T-helper 22 cell (primary cell): ENCODE data around the gene ING3.
A peak's percentile ranks its signal among the peaks of the same experiment; 100 is the strongest.
"Not testable (repeated sequence)": the region's sequence is repeated elsewhere in the genome, so short reads cannot be mapped to it uniquely, and the experiment has no call there.

Source experiments
- DNase-seq: peaks from one replicate; pipeline ENCODE4 v3.0.0-alpha.2; 2020; ENCODE audit warnings: low read depth

Gene ING3

GRCh38 chr7:120951309-120951699, 727 bp downstream of the ING3 start:
- no peak for DNase-seq

GRCh38 chr7:120951826-120952225, 1.2 kb downstream of the ING3 start:
- no peak for DNase-seq

DNA sequence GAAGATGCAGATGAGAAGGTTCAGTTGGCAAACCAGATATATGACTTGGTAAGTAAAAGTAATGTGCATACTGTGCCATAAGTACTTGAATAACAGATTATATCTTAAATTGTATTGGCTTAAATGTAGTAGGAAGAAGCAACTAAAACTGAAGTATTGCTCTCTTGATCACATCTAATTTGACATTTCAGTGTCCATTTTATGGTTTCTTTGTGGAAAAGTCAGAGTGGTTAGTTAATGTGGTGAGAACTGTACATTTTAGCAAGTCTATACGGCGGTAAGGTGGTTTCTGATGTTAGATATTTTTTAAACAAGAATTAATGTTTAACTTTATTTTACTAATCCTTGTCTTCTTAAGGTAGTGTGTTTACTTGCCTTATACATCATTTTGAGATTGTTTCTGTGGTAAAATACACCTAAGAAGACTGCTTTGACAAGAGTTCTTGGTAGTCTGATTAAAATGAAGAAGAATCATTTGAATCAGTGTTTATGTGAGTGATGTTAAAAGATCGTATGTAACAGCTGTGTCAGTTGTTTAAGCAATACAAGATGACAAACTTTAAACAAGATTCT, 5.1 kb downstream of the ING3 start:
- no peak for DNase-seq

- no peak for DNase-seq
Measured at GRCh38 chr7:120959929-120960484, 9.4 kb downstream of the ING3 start.

DNA sequence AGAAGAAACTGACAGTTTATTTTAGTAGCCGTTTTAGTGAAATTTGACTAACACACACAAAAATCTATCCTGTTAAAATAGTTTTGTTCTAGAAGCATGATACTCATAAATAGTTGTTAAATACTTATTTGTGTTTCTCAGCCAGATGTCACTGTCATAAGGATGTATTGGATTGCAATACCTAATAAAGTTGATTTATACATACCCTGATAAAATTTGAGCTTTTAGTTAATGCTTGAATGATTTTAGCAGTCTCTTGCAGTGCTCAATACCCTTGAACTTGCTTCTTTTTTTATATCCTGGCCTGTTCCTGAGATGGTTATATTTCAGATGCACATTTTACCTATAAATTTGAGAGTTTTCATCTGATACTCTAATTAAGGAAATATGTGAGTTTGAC, 10.1 kb downstream of the ING3 start:
- DNase-seq: no peak

GRCh38 chr7:120961638-120962173, 11.1 kb downstream of the ING3 start:
- no peak for DNase-seq

- no peak for DNase-seq
Measured at GRCh38 chr7:120964088-120964487, 13.5 kb downstream of the ING3 start.

DNA sequence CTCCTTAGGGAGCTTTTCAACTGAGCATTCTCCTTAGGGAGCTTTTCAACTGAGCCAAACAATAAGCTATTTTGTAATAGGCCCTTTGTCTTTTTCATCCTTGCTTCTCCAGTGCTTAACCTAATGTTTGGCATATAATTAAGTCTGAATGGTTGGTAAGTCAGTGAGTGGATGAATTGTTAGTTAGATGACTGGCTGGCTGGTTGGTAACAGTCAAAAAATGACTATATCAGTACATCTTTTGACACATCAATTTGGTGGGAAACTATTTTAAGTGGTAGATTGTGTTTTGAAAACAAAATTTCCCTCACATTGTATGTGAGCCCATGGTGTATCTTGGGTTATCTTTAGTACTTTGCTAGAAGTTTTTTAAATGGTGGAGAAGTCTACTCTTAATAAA, 16.4 kb downstream of the ING3 start:
- DNase-seq: no peak

DNA sequence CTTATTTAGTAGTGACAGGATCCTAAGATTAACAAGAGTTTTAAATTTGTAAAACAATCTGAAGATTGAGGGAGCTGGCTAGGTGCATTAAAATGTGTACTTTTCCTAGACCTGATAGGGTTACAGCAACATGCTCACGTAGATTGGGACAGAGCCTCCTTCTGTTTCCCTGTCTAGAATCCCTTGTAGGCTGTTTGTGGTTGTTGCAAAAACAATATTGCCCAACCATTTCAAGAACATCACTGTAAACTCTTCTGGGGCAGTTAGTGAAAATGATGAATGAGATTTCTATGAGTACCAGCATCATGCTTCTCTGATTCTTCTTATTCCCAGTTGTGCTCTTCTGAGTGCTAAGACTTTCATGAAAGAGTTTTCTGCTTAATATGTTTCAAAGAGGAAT, 23.3 kb downstream of the ING3 start:
- no peak for DNase-seq

- DNase-seq: no peak
Measured at GRCh38 chr7:120979765-120980499, 29.4 kb downstream of the ING3 start.

DNA sequence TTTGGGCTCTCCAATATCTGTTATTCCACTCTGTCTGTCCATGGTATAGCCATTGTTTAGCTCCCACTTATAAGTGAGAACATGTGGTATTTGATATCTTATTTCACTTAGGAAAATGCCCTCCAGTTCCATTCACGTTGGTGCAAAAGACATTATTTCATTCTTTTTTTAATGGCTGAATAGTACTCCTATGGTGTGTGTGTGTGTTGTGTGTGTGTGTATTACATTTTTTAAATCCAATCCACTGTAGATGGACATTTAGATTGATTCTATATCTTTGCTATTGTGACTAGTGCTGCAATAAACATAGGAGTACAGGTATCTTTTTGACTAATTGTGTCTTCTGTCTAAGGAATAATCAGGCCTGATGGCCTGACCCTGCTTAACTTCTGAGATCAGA, 30.5 kb downstream of the ING3 start:
- no peak for DNase-seq

DNA sequence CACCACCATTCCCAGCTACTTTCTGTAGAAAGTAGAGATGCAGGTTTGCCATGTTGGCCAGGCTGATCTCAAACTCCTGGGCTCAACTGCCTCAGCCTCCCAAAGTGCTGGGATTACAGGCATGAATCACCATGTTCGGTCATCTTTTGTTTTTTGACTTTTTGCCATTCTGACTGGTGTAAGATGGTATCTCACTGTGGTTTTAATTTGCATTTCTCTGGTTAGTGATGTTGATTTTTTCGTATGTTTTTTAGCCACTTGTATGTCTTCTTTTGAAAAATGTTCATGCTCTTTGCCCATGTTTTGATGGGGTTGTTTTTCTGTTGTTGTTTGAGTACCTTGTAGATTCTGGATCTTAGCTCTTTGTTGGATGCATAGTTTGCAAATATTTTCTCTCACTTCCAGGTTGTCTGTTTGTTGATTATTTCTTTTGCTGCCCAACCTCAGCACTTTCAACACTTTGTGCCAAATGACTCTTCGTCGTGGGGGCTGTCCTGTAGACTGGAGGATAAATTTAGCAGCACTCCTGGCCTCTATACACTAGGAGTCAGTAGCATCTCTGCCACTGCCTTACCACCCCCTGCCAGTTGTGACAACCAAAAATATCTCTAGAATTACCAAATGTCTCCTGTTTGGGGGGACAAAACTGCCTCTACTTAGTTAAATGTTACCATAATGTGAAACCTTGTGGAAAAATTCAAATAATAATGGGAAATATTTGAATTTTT, 31.5 kb downstream of the ING3 start:
- DNase-seq: no peak

DNA sequence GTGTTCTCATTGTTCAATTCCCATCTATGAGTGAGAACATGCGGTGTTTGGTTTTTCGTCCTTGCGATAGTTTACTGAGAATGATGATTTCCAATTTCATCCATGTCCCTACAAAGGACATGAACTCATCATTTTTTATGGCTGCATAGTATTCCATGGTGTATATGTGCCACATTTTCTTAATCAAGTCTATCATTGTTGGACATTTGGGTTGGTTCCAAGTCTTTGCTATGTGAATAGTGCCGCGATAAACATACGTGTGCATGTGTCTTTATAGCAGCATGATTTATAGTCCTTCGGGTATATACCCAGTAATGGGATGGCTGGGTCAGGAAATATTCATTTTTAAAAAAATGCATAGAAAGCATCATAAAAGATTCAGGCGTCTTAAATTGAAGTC, 33.0 kb downstream of the ING3 start:
- not testable (repeated sequence) for DNase-seq

DNA sequence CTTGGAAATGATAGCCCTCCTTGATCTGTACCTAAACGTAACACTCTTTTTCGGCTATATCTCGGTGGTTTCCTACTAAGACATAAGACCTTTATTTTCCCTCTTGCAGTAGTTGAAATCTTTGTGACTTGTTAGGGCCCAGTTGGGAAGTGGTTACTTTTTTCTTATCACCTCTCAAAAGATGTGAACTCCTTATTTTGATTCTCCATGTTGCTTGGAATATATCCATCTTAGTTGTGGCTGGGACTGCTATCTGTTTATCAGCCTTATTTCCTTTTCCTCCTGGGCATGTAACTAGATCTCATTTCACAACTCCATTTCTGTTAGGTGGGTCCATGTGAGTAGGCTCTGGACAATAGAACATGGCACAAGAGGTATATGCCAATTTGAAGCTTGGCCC, 33.8 kb downstream of the ING3 start:
- no peak for DNase-seq

DNA sequence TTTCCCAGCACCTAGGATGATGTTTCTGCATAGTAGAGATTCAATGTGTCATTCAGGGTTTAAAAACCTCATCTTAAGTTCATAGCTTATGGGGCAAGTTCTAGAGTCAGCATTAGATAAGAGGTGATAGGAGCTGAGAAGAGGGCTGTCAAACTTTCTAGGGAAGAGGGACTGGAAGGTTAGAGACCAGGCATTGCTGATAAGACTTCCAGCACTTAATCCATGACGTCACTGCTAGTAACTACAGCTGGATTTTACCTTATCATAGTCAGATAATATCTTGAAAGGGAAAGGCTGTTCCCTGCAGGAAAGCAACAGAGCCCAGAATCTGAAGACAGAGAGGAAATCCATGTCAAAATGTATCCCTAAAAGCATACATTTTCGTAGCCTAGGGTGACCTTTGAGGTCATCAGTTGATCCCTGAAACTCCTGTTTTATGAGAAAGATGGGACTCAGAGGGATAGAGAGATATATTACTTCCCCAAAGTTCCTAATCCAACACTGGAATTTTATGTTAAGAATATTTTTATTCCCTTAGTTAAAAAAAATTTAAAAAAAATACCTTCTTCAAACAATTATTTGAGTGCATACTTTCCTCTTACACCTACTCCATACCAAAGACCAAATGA, 34.7 kb downstream of the ING3 start:
- DNase-seq: no peak

DNA sequence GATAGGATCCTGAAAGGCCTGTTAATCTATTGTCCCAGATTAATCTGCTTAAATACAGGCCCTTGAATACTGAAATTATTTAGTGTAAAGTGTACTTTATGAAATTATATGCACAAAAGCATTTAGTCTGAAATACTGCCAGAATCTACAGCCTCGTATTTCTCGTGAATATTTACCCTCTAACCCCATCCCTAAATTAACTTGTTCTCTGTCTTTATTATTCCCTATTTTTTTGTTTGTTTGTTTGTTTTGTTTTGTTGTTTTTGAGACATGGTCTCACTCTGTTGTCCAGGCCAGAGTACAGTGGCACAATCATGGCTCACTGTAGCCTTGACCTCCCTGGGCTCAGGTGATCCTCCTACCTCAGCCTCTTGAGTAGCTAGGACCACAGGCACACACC, 35.3 kb downstream of the ING3 start:
- DNase-seq: no peak

DNA sequence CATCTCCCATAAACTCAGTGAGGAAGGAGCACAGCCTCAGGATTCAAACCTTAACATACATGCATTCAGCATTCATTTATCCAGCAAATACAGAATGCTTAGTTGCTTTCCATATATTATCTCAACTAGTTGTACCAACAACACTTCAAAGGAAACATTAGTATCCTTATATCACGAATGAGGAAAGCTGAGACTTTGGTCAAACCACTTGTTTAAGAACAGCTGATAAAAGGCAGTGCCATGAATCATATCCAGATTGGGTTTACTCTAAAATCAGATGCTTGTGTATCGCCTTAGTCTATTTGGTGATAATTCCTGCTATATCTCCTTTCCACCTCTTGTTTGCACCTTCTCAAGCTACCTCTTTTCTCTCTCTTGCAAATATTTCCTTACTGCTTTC, 36.1 kb downstream of the ING3 start:
- no peak for DNase-seq

GRCh38 chr7:120987280-120987679, 36.7 kb downstream of the ING3 start:
- no peak for DNase-seq

GRCh38 chr7:120987683-120988590, 37.4 kb downstream of the ING3 start:
- peak; percentile 66 for DNase-seq

DNA sequence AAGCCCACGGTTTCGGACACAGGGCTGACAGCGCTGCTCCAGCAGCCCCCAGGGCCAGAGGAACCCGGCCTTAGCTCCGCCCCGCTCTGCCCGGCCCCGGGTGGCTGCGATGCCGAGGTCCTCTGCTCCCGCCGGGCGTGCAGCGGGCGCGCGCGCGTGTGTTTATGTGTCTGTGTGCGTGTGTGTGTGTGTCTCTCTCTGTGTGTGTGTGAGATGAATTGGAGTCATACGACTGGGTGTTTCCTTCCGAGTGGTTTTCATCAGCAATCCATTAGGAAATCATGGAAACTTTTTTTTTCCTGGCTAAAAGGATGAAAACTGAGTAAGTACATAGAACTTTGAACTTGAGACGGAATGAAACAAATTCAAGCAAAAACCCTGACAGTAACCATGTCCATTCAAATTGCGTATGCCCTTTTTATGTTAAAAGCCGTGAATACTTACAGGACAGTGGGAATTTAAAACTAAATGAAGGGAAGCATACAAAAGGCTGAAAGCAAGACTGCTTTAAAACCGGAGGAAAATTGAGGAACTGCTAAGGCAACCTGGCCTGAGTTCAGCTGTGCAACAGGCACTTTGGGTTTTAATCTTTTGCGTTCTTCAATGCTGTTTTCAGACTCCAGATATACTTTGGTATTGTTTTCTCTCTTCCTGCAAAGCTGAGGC, 38.1 kb downstream of the ING3 start, which contains the start of gene CPED1:
Gene CPED1, plus strand, starts transcription at position 121 of the 666 bp plus-strand sequence. CDS start 911 bp downstream, outside the sequence.
- no peak for DNase-seq
